Activated CD4-positive, alpha-beta memory T cell treated with anti-CD3 and anti-CD28 coated beads for 36 hours (primary cell): ENCODE data around the gene DOCK10. TPM values are rescaled to one million over a fixed set of nuclear protein-coding genes. Genes with fewer than 3 reads are reported as not detected.

Experiments used
- CTCF ChIA-PET: fragments of 350-600 bp; sonication (Branson Sonifier 250); formaldehyde crosslinking; loops from one replicate; lab custom pipeline; 2021; ENCODE audit warnings: antibody characterized with exemption, inconsistent platforms; lab: Charles Lee
- POLR2A ChIA-PET: fragments of 350-600 bp; sonication (Branson Sonifier 250); formaldehyde crosslinking; loops from one replicate; lab custom pipeline; 2021; ENCODE audit warnings: antibody characterized with exemption; lab: Charles Lee
- DNase-seq: peaks from one replicate; pipeline ENCODE4 v3.0.0-alpha.2; 2020
- H3K27ac Mint-ChIP-seq: one replicate; pipeline ENCODE4 v1.8.0; 2021; ENCODE audit warnings: mixed read lengths
- H3K27me3 Mint-ChIP-seq: one replicate; pipeline ENCODE4 v1.8.0; 2021; ENCODE audit warnings: mixed read lengths
- H3K36me3 Mint-ChIP-seq: one replicate; pipeline ENCODE4 v1.8.0; 2021; ENCODE audit warnings: mixed read lengths
- H3K4me1 Mint-ChIP-seq: one replicate; pipeline ENCODE4 v1.8.0; 2021; ENCODE audit warnings: low read depth, mixed read lengths
- H3K4me3 Mint-ChIP-seq: one replicate; pipeline ENCODE4 v1.8.0; 2021; ENCODE audit warnings: mild to moderate bottlenecking, mixed read lengths
- H3K9me3 Mint-ChIP-seq: one replicate; pipeline ENCODE4 v1.8.0; 2021; ENCODE audit warnings: mixed read lengths
- intact Hi-C: fragments of 100-400 bp; cut with micrococcal nuclease; formaldehyde crosslinking; loops from one replicate; pipeline ENCODE4 v1.15.1; 2023
- total RNA-seq, 2 experiments: library from RNA; stranded (reverse); gene quantifications; one replicate each; pipeline ENCODE4 v1.2.3, GENCODE V29; 2021

Gene DOCK10
- total RNA-seq, 2 experiments from 2014 or later, result 134 to 139 TPM

DNA sequence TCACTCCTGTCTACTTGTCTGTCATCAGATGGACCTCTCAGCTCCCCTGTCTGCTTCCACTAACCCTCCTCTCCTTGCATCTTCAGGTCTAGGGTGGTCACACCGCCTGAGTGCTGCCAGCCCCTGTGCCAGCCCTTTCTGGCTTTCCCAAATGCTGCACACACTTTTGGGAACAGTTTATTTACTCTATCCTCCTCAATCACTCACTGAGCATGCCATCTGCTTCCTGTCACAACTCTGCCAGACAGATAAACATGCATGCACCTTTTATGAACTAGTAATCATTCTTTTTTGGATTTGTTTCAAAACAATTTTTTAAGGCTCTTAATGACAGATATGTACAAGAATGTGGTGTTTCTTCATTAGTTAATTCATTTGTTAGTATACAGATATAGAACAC is 269.8 kb downstream of the DOCK10 start:
- intact Hi-C loops, result no loop called here
- H3K36me3 Mint-ChIP-seq, result peaks cover 69% of the 10 kb centered on the region
- no peaks in the 10 kb centered on the region for H3K9me3 Mint-ChIP-seq
- H3K27me3 Mint-ChIP-seq, result no peaks in the 10 kb centered on the region
- no peak overlapping the region for H3K4me3 Mint-ChIP-seq
- DNase-seq, result no peak
- H3K27ac Mint-ChIP-seq, result no peak overlapping the region
- peaks cover 17% of the 10 kb centered on the region for H3K4me1 Mint-ChIP-seq
- ChIA-PET CTCF (no interaction called here), POLR2A (no interaction called here)

DNA sequence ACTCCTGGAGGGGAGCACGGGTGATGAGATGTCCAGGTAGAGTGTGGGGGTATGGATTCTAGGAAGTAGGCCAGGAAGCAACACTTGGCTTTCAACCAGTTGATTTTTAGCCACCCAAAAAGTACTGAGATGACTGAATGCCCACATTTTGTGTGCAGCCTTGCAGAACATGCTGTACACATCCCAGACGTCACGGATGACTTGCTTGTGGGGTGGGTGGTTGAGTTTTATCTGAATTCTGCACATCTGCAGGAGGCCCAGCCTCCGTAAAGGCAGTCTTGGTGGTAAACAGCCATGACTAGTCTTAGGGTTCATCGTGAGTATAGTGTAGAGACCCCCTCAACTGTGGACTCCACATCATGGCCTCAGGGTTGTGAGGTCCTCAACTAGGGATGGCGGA is 272.8 kb downstream of the DOCK10 start:
- peak overlapping the region; percentile 76 for H3K27ac Mint-ChIP-seq
- peaks cover 33% of the 10 kb centered on the region for H3K4me1 Mint-ChIP-seq
- H3K9me3 Mint-ChIP-seq, result no peaks in the 10 kb centered on the region
- H3K4me3 Mint-ChIP-seq, result no peak overlapping the region
- H3K36me3 Mint-ChIP-seq, result peaks cover 80% of the 10 kb centered on the region
- H3K27me3 Mint-ChIP-seq, result no peaks in the 10 kb centered on the region
- ChIA-PET POLR2A (no interaction called here), CTCF (interaction anchor here (0.9 kb wide), 1 partner anchor 8 kb away, joined by 4 read pairs; no protein-coding TSS in a partner anchor)
- intact Hi-C loops, result no loop called here
- DNase-seq, result peak; percentile 36

DNA sequence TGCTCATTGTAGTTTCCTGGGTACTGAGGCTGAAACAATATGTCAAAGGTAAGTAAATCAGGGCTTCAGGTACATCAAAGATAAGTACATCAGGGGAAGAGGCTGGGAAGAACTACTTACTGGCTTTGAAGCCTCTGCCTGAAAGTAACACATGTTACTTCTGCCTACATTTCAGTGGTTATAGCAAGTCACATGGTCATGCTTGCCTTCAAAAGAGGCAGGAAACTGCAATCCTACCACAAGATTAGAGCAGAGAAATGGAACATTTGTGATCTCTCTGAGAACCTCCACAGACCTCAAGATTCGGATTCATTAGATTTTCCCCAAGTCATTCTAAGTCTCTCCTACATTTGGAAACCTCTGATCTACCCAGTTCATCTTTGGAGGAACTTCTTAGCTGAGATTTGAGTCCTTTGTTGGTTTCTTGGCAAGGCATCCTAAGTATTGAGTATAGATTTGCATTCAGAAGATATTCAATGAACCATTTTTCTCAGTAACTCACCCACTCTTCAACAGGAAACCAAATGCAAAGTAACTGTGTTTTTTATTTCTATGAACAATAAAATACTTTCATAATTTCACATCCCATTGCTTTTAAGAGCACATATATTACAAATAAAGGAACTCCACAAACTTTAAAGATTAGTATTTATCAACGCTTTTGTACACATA is 277.6 kb downstream of the DOCK10 start:
- peaks cover 35% of the 10 kb centered on the region for H3K4me1 Mint-ChIP-seq
- POLR2A ChIA-PET, result no interaction called here
- no peak for DNase-seq
- intact Hi-C loops, result no loop called here
- peak overlapping the region; percentile 81 for H3K27ac Mint-ChIP-seq
- peaks cover 15% of the 10 kb centered on the region for H3K9me3 Mint-ChIP-seq
- CTCF ChIA-PET, result no interaction called here
- no peaks in the 10 kb centered on the region for H3K27me3 Mint-ChIP-seq
- H3K36me3 Mint-ChIP-seq, result peaks cover 90% of the 10 kb centered on the region
- no peak overlapping the region for H3K4me3 Mint-ChIP-seq

DNA sequence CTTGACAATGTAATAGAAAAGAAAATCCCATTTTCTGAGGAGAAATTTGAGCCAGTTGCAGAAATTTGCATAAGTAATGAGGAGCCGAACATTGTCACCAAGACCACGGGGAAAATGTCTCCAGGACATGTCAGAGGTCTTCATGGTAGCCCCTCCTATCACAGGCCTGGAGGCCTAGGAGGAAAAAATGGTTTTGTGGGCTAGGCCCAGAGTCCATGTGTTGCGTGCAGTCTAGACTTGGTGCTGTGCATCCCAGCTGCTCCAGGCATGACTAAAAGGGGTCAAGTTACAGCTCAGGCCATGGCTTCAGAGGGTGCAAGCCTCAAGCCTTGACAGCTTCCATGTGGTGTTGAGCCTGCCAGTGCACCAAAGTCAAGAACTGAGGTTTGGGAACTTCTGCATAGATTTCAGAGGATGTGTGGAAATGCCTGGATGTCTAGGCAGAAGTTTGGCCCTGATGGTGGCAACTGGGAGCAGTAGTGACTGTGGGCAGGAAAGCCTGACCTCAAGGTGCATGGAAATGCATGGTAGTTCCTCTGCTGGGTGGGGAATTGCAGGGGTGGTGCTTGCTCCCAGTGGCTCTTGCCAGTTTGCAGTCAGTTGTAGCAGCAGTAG is 284.2 kb downstream of the DOCK10 start:
- CTCF ChIA-PET, result interaction anchor here (1.3 kb wide), 1 partner anchor 20 kb away, joined by 3 read pairs; no protein-coding TSS in a partner anchor
- Mint-ChIP-seq H3K9me3 (peaks cover 48% of the 10 kb centered on the region), H3K27ac (no peak overlapping the region), H3K4me1 (no peaks in the 10 kb centered on the region), H3K27me3 (no peaks in the 10 kb centered on the region), H3K36me3 (peaks cover 56% of the 10 kb centered on the region), H3K4me3 (no peak overlapping the region)
- intact Hi-C loops, result no loop called here
- DNase-seq, result no peak
- POLR2A ChIA-PET, result no interaction called here

DNA sequence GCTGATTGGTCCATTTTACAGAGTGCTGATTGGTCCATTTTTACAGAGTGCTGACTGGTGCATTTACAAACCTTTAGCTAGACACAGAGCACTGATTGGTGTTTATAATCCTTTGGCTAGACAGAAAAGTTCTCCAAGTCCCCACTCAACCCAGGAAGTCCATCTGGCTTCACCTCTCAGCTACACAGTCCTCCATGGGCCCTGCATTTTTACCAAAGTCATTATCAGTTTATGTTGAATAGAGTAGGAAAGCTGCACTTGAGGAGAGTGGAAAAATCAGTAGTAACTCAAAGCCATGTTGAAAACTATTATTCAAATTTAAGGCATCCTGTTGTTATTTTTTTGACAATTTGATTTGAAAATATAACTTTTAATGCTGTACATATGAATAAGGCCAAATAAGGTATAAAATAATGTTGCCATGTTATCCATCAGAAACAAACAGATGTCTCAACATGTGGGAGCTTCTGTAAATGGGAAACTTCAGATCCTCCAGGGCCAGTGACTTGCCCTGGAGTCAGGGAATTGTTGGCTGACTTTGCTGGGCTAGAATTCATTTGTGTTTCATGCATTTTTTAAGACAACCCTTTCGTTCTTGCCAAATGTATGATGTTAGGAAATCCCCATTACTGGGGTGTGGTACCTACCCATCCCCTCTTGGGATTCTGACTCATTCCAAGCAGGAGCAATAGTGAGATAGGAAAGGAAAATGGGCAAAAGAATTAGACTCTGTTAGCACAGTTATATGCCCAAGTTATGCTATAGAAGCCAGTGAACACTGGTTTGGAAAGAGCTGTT is 288.3 kb downstream of the DOCK10 start:
- Mint-ChIP-seq H3K4me3 (no peak overlapping the region), H3K27ac (no peak overlapping the region), H3K4me1 (no peaks in the 10 kb centered on the region), H3K36me3 (peaks cover 21% of the 10 kb centered on the region), H3K9me3 (peaks cover 26% of the 10 kb centered on the region), H3K27me3 (no peaks in the 10 kb centered on the region)
- intact Hi-C loops, result no loop called here
- POLR2A ChIA-PET, result no interaction called here
- CTCF ChIA-PET, result no interaction called here
- DNase-seq, result no peak

DNA sequence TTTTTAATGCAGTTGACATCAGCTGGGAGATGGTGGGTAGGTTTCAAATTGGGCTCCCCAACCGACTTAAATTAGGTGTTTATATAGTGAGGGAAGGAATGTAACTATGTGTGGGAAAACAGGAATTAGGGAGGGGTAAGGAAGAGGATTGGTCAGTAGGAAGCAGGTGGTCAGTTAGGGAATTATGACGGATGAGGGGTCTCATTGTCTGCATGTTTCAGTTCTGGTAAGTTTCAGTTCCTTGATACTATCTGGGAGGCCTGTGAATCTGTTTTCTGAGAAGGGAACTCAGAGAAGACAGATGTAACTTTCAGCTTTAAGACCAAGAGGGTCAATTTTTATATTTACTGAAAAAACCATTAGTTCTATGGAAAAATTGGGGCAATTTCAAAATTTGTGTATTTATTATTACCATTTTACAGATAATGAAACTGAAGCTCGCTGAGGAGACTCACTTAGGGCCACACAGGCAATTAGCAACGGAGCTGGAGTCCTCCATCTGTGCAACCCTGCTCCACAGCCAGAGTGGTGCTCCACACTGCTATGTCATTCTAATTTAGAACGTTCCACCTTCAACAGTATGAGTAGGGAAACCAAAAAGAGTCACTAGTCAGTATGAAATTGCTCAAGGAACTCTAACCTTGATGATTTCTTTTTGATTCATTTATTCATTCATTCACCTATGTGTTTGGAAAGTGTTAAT is 290.1 kb downstream of the DOCK10 start:
- peaks cover 8% of the 10 kb centered on the region for H3K9me3 Mint-ChIP-seq
- H3K4me3 Mint-ChIP-seq, result no peak overlapping the region
- H3K36me3 Mint-ChIP-seq, result peaks cover 3% of the 10 kb centered on the region
- intact Hi-C loops, result no loop called here
- DNase-seq, result no peak
- POLR2A ChIA-PET, result no interaction called here
- H3K4me1 Mint-ChIP-seq, result no peaks in the 10 kb centered on the region
- CTCF ChIA-PET, result no interaction called here
- peaks cover 4% of the 10 kb centered on the region for H3K27me3 Mint-ChIP-seq
- no peak overlapping the region for H3K27ac Mint-ChIP-seq

DNA sequence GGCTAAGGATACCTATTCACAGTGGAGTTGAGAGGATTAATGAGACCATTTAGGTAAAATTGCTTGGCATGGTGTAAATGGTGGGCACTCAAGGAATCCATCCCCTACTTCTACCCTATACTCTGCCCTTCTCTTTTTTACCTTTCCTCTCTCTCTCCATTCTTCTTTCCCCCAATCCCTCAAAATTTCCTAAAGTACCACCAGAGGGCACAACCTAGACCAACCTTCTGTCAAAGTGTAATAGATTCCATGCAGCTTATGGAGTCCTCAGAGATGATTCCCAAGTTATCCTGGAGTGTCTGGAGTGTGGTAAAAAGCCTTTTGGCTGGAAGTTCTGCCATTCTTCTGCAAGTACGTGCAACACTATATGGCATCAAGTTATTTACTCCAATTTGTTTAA is 293.1 kb downstream of the DOCK10 start:
- no peak overlapping the region for H3K27ac Mint-ChIP-seq
- POLR2A ChIA-PET, result no interaction called here
- intact Hi-C loops, result no loop called here
- H3K36me3 Mint-ChIP-seq, result no peaks in the 10 kb centered on the region
- DNase-seq, result no peak
- H3K4me3 Mint-ChIP-seq, result no peak overlapping the region
- H3K27me3 Mint-ChIP-seq, result peaks cover 5% of the 10 kb centered on the region
- CTCF ChIA-PET, result no interaction called here
- peaks cover under 1% of the 10 kb centered on the region for H3K9me3 Mint-ChIP-seq
- H3K4me1 Mint-ChIP-seq, result no peaks in the 10 kb centered on the region

DNA sequence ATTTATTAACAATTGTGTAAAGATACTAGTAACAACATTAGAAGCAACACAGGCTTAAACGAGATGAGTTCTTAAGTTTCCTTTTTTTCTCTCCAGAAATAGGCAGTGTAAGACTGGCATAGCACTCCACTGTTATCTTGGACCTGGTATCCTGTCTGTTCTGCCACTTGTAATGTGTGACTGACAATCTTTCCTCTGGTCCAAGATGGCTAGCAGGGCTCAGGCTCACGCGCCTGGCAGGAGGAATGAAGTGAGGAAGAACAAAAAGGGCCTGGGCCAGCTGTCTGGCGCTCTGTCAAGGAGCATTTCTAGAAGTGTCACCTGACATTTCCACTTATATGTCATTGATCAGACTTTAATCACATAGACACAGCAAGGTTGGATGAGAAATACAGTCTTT is 294.5 kb downstream of the DOCK10 start:
- Mint-ChIP-seq H3K27ac (no peak overlapping the region), H3K4me1 (no peaks in the 10 kb centered on the region), H3K4me3 (no peak overlapping the region), H3K36me3 (no peaks in the 10 kb centered on the region), H3K27me3 (peaks cover 5% of the 10 kb centered on the region), H3K9me3 (no peaks in the 10 kb centered on the region)
- intact Hi-C loops, result no loop called here
- ChIA-PET CTCF (no interaction called here), POLR2A (no interaction called here)
- DNase-seq, result no peak

DNA sequence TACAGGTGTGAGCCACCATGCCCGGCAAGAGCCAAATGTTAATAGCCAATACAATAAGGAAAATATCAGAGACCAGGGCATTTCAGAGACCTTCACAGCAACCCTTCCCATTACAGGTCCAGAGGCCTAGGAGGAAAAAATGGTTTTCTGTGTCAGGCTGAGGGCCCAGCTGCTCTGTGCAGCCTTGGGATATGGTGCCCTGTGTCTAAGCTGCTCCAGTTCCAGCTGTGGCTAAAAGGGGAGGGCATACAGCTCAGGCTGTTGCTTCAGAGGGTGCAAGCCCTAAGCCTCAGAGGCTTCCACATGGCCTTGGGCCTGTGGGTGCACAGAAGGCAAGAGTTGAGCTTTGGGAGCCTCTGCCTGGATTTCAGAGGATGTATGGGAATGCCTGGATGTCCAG is 306.0 kb downstream of the DOCK10 start:
- CTCF ChIA-PET, result no interaction called here

DNA sequence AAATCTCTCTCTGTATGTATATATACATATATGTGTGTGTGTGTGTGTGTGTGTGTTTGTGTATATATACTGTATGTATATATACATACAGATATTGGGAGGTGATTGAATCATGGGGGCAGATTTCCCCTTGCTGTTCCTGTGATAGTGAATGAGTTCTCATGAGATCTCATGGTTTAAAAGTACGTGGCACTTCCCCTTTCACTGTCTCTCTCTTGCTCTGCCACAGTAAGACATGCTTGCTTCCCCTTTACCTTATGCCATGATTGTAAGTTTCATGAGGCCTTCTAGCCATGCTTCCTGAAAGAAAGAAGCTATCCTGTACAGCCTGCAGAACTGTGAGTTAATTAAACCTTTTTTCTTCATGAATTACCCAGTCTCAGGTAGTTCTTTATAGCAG is 307.3 kb downstream of the DOCK10 start:
- no peak for DNase-seq
- Mint-ChIP-seq H3K27ac (no peak overlapping the region), H3K36me3 (peaks cover 4% of the 10 kb centered on the region), H3K27me3 (peaks cover 2% of the 10 kb centered on the region), H3K4me3 (no peak overlapping the region), H3K4me1 (no peaks in the 10 kb centered on the region), H3K9me3 (peaks cover 24% of the 10 kb centered on the region)
- POLR2A ChIA-PET, result no interaction called here
- intact Hi-C loops, result no loop called here
- CTCF ChIA-PET, result no interaction called here

More for the DNA sequence above, 306.0 kb downstream of the DOCK10 start:
- DNase-seq, result no peak
- Mint-ChIP-seq H3K9me3 (peaks cover 24% of the 10 kb centered on the region), H3K27ac (no peak overlapping the region), H3K36me3 (peaks cover 2% of the 10 kb centered on the region), H3K4me1 (no peaks in the 10 kb centered on the region), H3K4me3 (no peak overlapping the region), H3K27me3 (no peaks in the 10 kb centered on the region)
- POLR2A ChIA-PET, result no interaction called here
- intact Hi-C loops, result no loop called here

DNA sequence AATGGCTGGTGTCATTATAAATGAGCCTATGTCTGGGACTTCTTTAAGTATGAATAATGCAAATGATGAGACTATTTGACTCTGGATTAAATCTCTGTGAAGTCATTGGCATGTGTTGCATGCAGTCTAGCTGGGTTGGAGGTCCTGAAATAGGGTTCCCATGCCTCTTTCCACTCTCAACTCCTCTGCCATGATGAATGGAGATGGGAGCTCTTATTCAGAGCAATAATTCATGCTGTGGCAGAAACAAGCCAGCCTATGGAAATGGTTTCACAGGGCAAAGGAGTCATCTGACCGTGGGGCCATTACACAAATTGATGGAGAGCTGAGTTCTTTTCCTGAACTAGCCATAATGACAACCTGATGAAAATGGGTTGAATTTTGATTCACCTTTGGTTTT is 310.6 kb downstream of the DOCK10 start:
- Mint-ChIP-seq H3K36me3 (peaks cover 4% of the 10 kb centered on the region), H3K4me3 (no peak overlapping the region), H3K4me1 (no peaks in the 10 kb centered on the region), H3K27me3 (peaks cover 5% of the 10 kb centered on the region), H3K9me3 (peaks cover 33% of the 10 kb centered on the region), H3K27ac (no peak overlapping the region)
- intact Hi-C loops, result no loop called here
- DNase-seq, result no peak
- ChIA-PET POLR2A (no interaction called here), CTCF (no interaction called here)

DNA sequence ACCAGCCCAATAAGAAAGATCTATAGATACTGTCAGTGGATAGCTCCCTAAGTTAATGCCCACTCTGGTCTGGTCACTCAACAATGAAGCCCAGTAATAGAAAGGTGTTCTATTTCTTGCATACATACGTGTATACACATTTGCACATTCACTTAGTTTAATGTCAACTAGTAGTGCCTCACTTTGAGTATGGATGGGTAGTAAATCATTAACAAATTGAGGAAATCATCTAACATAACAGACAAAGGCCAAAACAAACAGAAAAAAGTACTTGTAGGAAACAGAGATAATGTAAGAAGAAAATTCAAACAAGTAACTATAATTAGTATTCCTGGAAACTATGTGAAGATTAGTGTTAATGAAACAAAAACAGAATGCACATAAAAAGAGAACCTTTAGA is 312.8 kb downstream of the DOCK10 start:
- intact Hi-C loops, result no loop called here
- POLR2A ChIA-PET, result no interaction called here

More for the DNA sequence above, 312.8 kb downstream of the DOCK10 start:
- H3K4me3 Mint-ChIP-seq, result no peak overlapping the region
- H3K4me1 Mint-ChIP-seq, result no peaks in the 10 kb centered on the region
- no peak overlapping the region for H3K27ac Mint-ChIP-seq
- no peak for DNase-seq
- peaks cover 2% of the 10 kb centered on the region for H3K36me3 Mint-ChIP-seq
- peaks cover 17% of the 10 kb centered on the region for H3K9me3 Mint-ChIP-seq
- peaks cover 8% of the 10 kb centered on the region for H3K27me3 Mint-ChIP-seq
- CTCF ChIA-PET, result no interaction called here
